Measurements from ENCODE around the gene CDC5L. TPM values are rescaled to one million over a fixed set of nuclear protein-coding genes. Genes with fewer than 3 reads are reported as not detected.

CDC5L gene
- total RNA-seq, 1 donor from 2014 or later: 28.1 TPM

- Mint-ChIP-seq H3K9me3 (no peaks in the 10 kb centered on the region), H3K4me3 (no peak overlapping the region), H3K4me1 (ENCODE audit: low read depth) (no peaks in the 10 kb centered on the region), H3K36me3 (ENCODE audit: low read depth) (no peaks in the 10 kb centered on the region), H3K27ac (no peak overlapping the region), H3K27me3 (ENCODE audit: insufficient read depth) (peaks cover 10% of the 10 kb centered on the region)
- DNase-seq (ENCODE audit: low spot score): no peak
- intact Hi-C loops (cut with micrococcal nuclease): no loop called here
Measured at GRCh38 chr6:44353336-44353735, 34.2 kb upstream of the CDC5L start.

- DNase-seq (ENCODE audit: low spot score): no peak
- no peak overlapping the region for H3K27ac Mint-ChIP-seq
- intact Hi-C loops (cut with micrococcal nuclease): no loop called here
Measured at GRCh38 chr6:44355640-44356039, 31.9 kb upstream of the CDC5L start.

GRCh38 chr6:44356487-44356886, 31.0 kb upstream of the CDC5L start:
- Mint-ChIP-seq H3K4me1 (ENCODE audit: low read depth) (no peaks in the 10 kb centered on the region), H3K36me3 (ENCODE audit: low read depth) (no peaks in the 10 kb centered on the region), H3K27me3 (ENCODE audit: insufficient read depth) (peaks cover 8% of the 10 kb centered on the region), H3K27ac (no peak overlapping the region), H3K9me3 (no peaks in the 10 kb centered on the region), H3K4me3 (no peak overlapping the region)
- intact Hi-C loops (cut with micrococcal nuclease): no loop called here
- no peak for DNase-seq (ENCODE audit: low spot score)

More at GRCh38 chr6:44355640-44356039, 31.9 kb upstream of the CDC5L start:
- no peak overlapping the region for H3K4me3 Mint-ChIP-seq
- H3K9me3 Mint-ChIP-seq: no peaks in the 10 kb centered on the region
- no peaks in the 10 kb centered on the region for H3K36me3 Mint-ChIP-seq (ENCODE audit: low read depth)
- H3K27me3 Mint-ChIP-seq (ENCODE audit: insufficient read depth): peaks cover 6% of the 10 kb centered on the region
- H3K4me1 Mint-ChIP-seq (ENCODE audit: low read depth): no peaks in the 10 kb centered on the region

GRCh38 chr6:44359973-44360372, 27.5 kb upstream of the CDC5L start:
- Mint-ChIP-seq H3K9me3 (no peaks in the 10 kb centered on the region), H3K36me3 (ENCODE audit: low read depth) (no peaks in the 10 kb centered on the region), H3K4me1 (ENCODE audit: low read depth) (no peaks in the 10 kb centered on the region), H3K4me3 (no peak overlapping the region), H3K27me3 (ENCODE audit: insufficient read depth) (peaks cover 12% of the 10 kb centered on the region), H3K27ac (no peak overlapping the region)
- intact Hi-C loops (cut with micrococcal nuclease): no loop called here
- DNase-seq (ENCODE audit: low spot score): no peak

GRCh38 chr6:44361947-44362346, 25.6 kb upstream of the CDC5L start:
- Mint-ChIP-seq H3K27ac (no peak overlapping the region), H3K4me1 (ENCODE audit: low read depth) (no peaks in the 10 kb centered on the region), H3K27me3 (ENCODE audit: insufficient read depth) (peaks cover 8% of the 10 kb centered on the region), H3K36me3 (ENCODE audit: low read depth) (no peaks in the 10 kb centered on the region), H3K4me3 (no peak overlapping the region), H3K9me3 (no peaks in the 10 kb centered on the region)
- intact Hi-C loops (cut with micrococcal nuclease): no loop called here
- DNase-seq (ENCODE audit: low spot score): no peak

GRCh38 chr6:44363377-44363926, 24.1 kb upstream of the CDC5L start:
- no peak overlapping the region for H3K4me3 Mint-ChIP-seq
- intact Hi-C loops (cut with micrococcal nuclease): no loop called here
- H3K27me3 Mint-ChIP-seq (ENCODE audit: insufficient read depth): peaks cover 8% of the 10 kb centered on the region
- no peak overlapping the region for H3K27ac Mint-ChIP-seq
- H3K9me3 Mint-ChIP-seq: no peaks in the 10 kb centered on the region
- H3K4me1 Mint-ChIP-seq (ENCODE audit: low read depth): peaks cover 6% of the 10 kb centered on the region
- no peak for DNase-seq (ENCODE audit: low spot score)
- H3K36me3 Mint-ChIP-seq (ENCODE audit: low read depth): no peaks in the 10 kb centered on the region

- no peak overlapping the region for H3K4me3 Mint-ChIP-seq
- H3K4me1 Mint-ChIP-seq (ENCODE audit: low read depth): peaks cover 6% of the 10 kb centered on the region
- no peak overlapping the region for H3K27ac Mint-ChIP-seq
- no peak for DNase-seq (ENCODE audit: low spot score)
- H3K9me3 Mint-ChIP-seq: no peaks in the 10 kb centered on the region
- no peaks in the 10 kb centered on the region for H3K36me3 Mint-ChIP-seq (ENCODE audit: low read depth)
- H3K27me3 Mint-ChIP-seq (ENCODE audit: insufficient read depth): peaks cover 6% of the 10 kb centered on the region
- intact Hi-C loops (cut with micrococcal nuclease): no loop called here
Measured at GRCh38 chr6:44366781-44367180, 20.7 kb upstream of the CDC5L start.

GRCh38 chr6:44367681-44368080, 19.8 kb upstream of the CDC5L start:
- Mint-ChIP-seq H3K27ac (no peak overlapping the region), H3K4me3 (no peak overlapping the region), H3K27me3 (ENCODE audit: insufficient read depth) (peaks cover 6% of the 10 kb centered on the region), H3K36me3 (ENCODE audit: low read depth) (no peaks in the 10 kb centered on the region), H3K9me3 (no peaks in the 10 kb centered on the region), H3K4me1 (ENCODE audit: low read depth) (peaks cover 6% of the 10 kb centered on the region)
- DNase-seq (ENCODE audit: low spot score): no peak
- intact Hi-C loops (cut with micrococcal nuclease): no loop called here

GRCh38 chr6:44373051-44373450, 14.5 kb upstream of the CDC5L start:
- peaks cover 11% of the 10 kb centered on the region for H3K27me3 Mint-ChIP-seq (ENCODE audit: insufficient read depth)
- intact Hi-C loops (cut with micrococcal nuclease): no loop called here
- H3K9me3 Mint-ChIP-seq: no peaks in the 10 kb centered on the region
- no peaks in the 10 kb centered on the region for H3K36me3 Mint-ChIP-seq (ENCODE audit: low read depth)
- H3K4me3 Mint-ChIP-seq: no peak overlapping the region
- H3K4me1 Mint-ChIP-seq (ENCODE audit: low read depth): peaks cover under 1% of the 10 kb centered on the region
- DNase-seq (ENCODE audit: low spot score): no peak
- no peak overlapping the region for H3K27ac Mint-ChIP-seq

GRCh38 chr6:44373787-44374186, 13.7 kb upstream of the CDC5L start:
- no peak for DNase-seq (ENCODE audit: low spot score)
- no peak overlapping the region for H3K27ac Mint-ChIP-seq
- H3K4me3 Mint-ChIP-seq: no peak overlapping the region
- peaks cover 11% of the 10 kb centered on the region for H3K27me3 Mint-ChIP-seq (ENCODE audit: insufficient read depth)
- no peaks in the 10 kb centered on the region for H3K36me3 Mint-ChIP-seq (ENCODE audit: low read depth)
- H3K9me3 Mint-ChIP-seq: no peaks in the 10 kb centered on the region
- intact Hi-C loops (cut with micrococcal nuclease): no loop called here
- H3K4me1 Mint-ChIP-seq (ENCODE audit: low read depth): no peaks in the 10 kb centered on the region

- Mint-ChIP-seq H3K4me1 (ENCODE audit: low read depth) (no peaks in the 10 kb centered on the region), H3K9me3 (no peaks in the 10 kb centered on the region), H3K27me3 (ENCODE audit: insufficient read depth) (peaks cover 11% of the 10 kb centered on the region)
Measured at GRCh38 chr6:44375071-44375470, 12.4 kb upstream of the CDC5L start.

GRCh38 chr6:44377484-44377883, 10.0 kb upstream of the CDC5L start:
- no peaks in the 10 kb centered on the region for H3K9me3 Mint-ChIP-seq
- DNase-seq (ENCODE audit: low spot score): no peak
- H3K27ac Mint-ChIP-seq: no peak overlapping the region
- no peaks in the 10 kb centered on the region for H3K4me1 Mint-ChIP-seq (ENCODE audit: low read depth)
- intact Hi-C loops (cut with micrococcal nuclease): no loop called here
- H3K4me3 Mint-ChIP-seq: no peak overlapping the region
- no peaks in the 10 kb centered on the region for H3K36me3 Mint-ChIP-seq (ENCODE audit: low read depth)
- H3K27me3 Mint-ChIP-seq (ENCODE audit: insufficient read depth): peaks cover 20% of the 10 kb centered on the region

More at GRCh38 chr6:44375071-44375470, 12.4 kb upstream of the CDC5L start:
- no peaks in the 10 kb centered on the region for H3K36me3 Mint-ChIP-seq (ENCODE audit: low read depth)
- H3K4me3 Mint-ChIP-seq: no peak overlapping the region
- intact Hi-C loops (cut with micrococcal nuclease): no loop called here
- DNase-seq (ENCODE audit: low spot score): no peak
- no peak overlapping the region for H3K27ac Mint-ChIP-seq

- no peak overlapping the region for H3K4me3 Mint-ChIP-seq
- no peaks in the 10 kb centered on the region for H3K4me1 Mint-ChIP-seq (ENCODE audit: low read depth)
- no peak overlapping the region for H3K27ac Mint-ChIP-seq
- no peaks in the 10 kb centered on the region for H3K9me3 Mint-ChIP-seq
- intact Hi-C loops (cut with micrococcal nuclease): no loop called here
- no peaks in the 10 kb centered on the region for H3K36me3 Mint-ChIP-seq (ENCODE audit: low read depth)
- H3K27me3 Mint-ChIP-seq (ENCODE audit: insufficient read depth): peaks cover 21% of the 10 kb centered on the region
- no peak for DNase-seq (ENCODE audit: low spot score)
Measured at GRCh38 chr6:44377971-44378370, 9.5 kb upstream of the CDC5L start.

- no peak overlapping the region for H3K4me3 Mint-ChIP-seq
- H3K4me1 Mint-ChIP-seq (ENCODE audit: low read depth): peaks cover 4% of the 10 kb centered on the region
- intact Hi-C loops (cut with micrococcal nuclease): no loop called here
- H3K9me3 Mint-ChIP-seq: no peaks in the 10 kb centered on the region
- H3K27ac Mint-ChIP-seq: no peak overlapping the region
- no peaks in the 10 kb centered on the region for H3K36me3 Mint-ChIP-seq (ENCODE audit: low read depth)
- no peak for DNase-seq (ENCODE audit: low spot score)
- peaks cover 15% of the 10 kb centered on the region for H3K27me3 Mint-ChIP-seq (ENCODE audit: insufficient read depth)
Measured at GRCh38 chr6:44381739-44382138, 5.8 kb upstream of the CDC5L start.
